AG10803 (cell line): ENCODE results near the gene ITPRID2.

Source experiments
- DNase-seq: peaks from one replicate; pipeline ENCODE4 v3.0.0; 2010; ENCODE audit warnings: low read depth
- H3K4me3 ChIP-seq: 2 replicates; pipeline ENCODE4 v1.5.1; 2011; ENCODE audit warnings: mild to moderate bottlenecking, low read length, control low read depth
- CTCF ChIP-seq: conservative IDR thresholded peaks from 2 replicates; pipeline ENCODE4 v1.5.1; 2011; ENCODE audit warnings: mild to moderate bottlenecking, low read length, control low read depth, inconsistent platforms

Gene ITPRID2

GRCh38 chr2:181890271-181890670 lies 1.3 kb upstream of the ITPRID2 start:
- H3K4me3 ChIP-seq, result no peak overlapping the region
- DNase-seq, result no peak
- no peak for TF ChIP-seq CTCF

GRCh38 chr2:181891966-181892798 lies 652 bp downstream of the ITPRID2 start:
- peak; percentile 54 for DNase-seq
- TF ChIP-seq CTCF, result peak; percentile 14
- H3K4me3 ChIP-seq, result peak overlapping the region; percentile 87

- H3K4me3 ChIP-seq, result peak overlapping the region; percentile 87
- no peak for TF ChIP-seq CTCF
- peak; percentile 56 for DNase-seq
These were observed 1.4 kb downstream of the ITPRID2 start for GRCh38 chr2:181892799-181893435.

- H3K4me3 ChIP-seq, result 0 out of 2 replicates have a peak overlapping the region, but pooled peaks have one; percentile 7
- TF ChIP-seq CTCF, result no peak
- DNase-seq, result no peak
These were observed 2.9 kb downstream of the ITPRID2 start for GRCh38 chr2:181894381-181894780.

- TF ChIP-seq CTCF, result no peak
- no peak overlapping the region for H3K4me3 ChIP-seq
- DNase-seq, result no peak
These were observed 4.3 kb downstream of the ITPRID2 start for GRCh38 chr2:181895818-181896217.

GRCh38 chr2:181896286-181896685 lies 4.8 kb downstream of the ITPRID2 start:
- H3K4me3 ChIP-seq, result no peak overlapping the region
- TF ChIP-seq CTCF, result no peak
- no peak for DNase-seq
